ENCODE data around the gene CPA5. TPM values are rescaled to one million over a fixed set of nuclear protein-coding genes. Genes with fewer than 3 reads are reported as not detected.

The CPA5 gene
- total RNA-seq, 2 donors from 2014 or later = not detected

- H3K4me1 ChIP-seq = peaks cover 80% of the 10 kb centered on the region
- ATAC-seq (peak; percentile 25), DNase-seq (peak; percentile 72 to 88 (median 86))
- 30 to 40% methylated on average over 2 to 10 of the region's 10 CpGs for WGBS, 2 donors
- TF ChIP-seq POLR2A (IDR thresholded peaks at IDR 0.05) (no peak), CTCF (IDR thresholded peaks at IDR 0.05) (no peak)
- H3K27ac ChIP-seq = peak overlapping the region; percentile 96 to 99 (median 98)
- no peak overlapping the region for H3K4me3 ChIP-seq
- intact Hi-C loops (cut with DNase I) = no loop called here
- no peaks in the 10 kb centered on the region for H3K9me3 ChIP-seq
- no peaks in the 10 kb centered on the region for H3K27me3 ChIP-seq
- no peaks in the 10 kb centered on the region for H3K36me3 ChIP-seq (replicated peaks in 1 of 2; ENCODE audit: insufficient read depth in 1 of 2, low read depth in 2 of 2)
Observed at GRCh38 chr7:130379532-130379920, 34.9 kb downstream of the CPA5 start.

- Histone ChIP-seq H3K27me3 (no peaks in the 10 kb centered on the region), H3K36me3 (replicated peaks in 1 of 2; ENCODE audit: insufficient read depth in 1 of 2, low read depth in 2 of 2) (no peaks in the 10 kb centered on the region), H3K4me3 (peak within 1 kb of the TSS in 1 of 2 donors; percentile 65), H3K9me3 (no peaks in the 10 kb centered on the region), H3K27ac (peak within 1 kb of the TSS; percentile 96 to 99 (median 98)), H3K4me1 (peaks cover 80% of the 10 kb centered on the region)
- peak; percentile 95 to 97 (median 96) for DNase-seq
- peak; percentile 78 for ATAC-seq
- intact Hi-C loops (cut with DNase I) = loop anchor here (10.0 kb wide), 1 partner anchor 105 kb away; no protein-coding TSS in a partner anchor
- 16 to 24% methylated on average over 12 to 19 of the region's 20 CpGs for WGBS, 2 donors
- TF ChIP-seq CTCF (IDR thresholded peaks at IDR 0.05) = peak in 3 of 7 experiments; percentile 6 to 18 (median 13)
- peak; percentile 95 to 98 (median 98) for TF ChIP-seq POLR2A (IDR thresholded peaks at IDR 0.05)
Observed at GRCh38 chr7:130379921-130380860, 35.6 kb downstream of the CPA5 start, which contains the start of gene CPA1. TSS of gene CPA1 (plus strand) at chr7:130380494. CDS start at chr7:130380521, 27 bp downstream.

- Histone ChIP-seq H3K4me1 (peaks cover 88% of the 10 kb centered on the region), H3K27me3 (no peaks in the 10 kb centered on the region), H3K36me3 (replicated peaks in 1 of 2; ENCODE audit: insufficient read depth in 1 of 2, low read depth in 2 of 2) (no peaks in the 10 kb centered on the region), H3K27ac (peak overlapping the region; percentile 96 to 99 (median 98)), H3K9me3 (no peaks in the 10 kb centered on the region), H3K4me3 (peak overlapping the region in 1 of 2 donors; percentile 65)
- peak; percentile 2 for ATAC-seq
- 30 to 40% methylated on average over 7 of the region's 7 CpGs for WGBS, 2 donors
- intact Hi-C loops (cut with DNase I) = loop anchor here (10.0 kb wide), 1 partner anchor 106 kb away; no protein-coding TSS in a partner anchor
- TF ChIP-seq CTCF (IDR thresholded peaks at IDR 0.05) (no peak), POLR2A (IDR thresholded peaks at IDR 0.05) (no peak)
- DNase-seq = peak; percentile 37 to 51 (median 46)
Observed at GRCh38 chr7:130380861-130381455, 36.3 kb downstream of the CPA5 start.

- H3K9me3 ChIP-seq = no peaks in the 10 kb centered on the region
- no peaks in the 10 kb centered on the region for H3K36me3 ChIP-seq (replicated peaks in 1 of 2; ENCODE audit: insufficient read depth in 1 of 2, low read depth in 2 of 2)
- 45 to 68% methylated on average over 31 to 40 of the region's 41 CpGs for WGBS, 2 donors
- TF ChIP-seq POLR2A (IDR thresholded peaks at IDR 0.05) = peak; percentile 60 to 86 (median 80)
- TF ChIP-seq CTCF (IDR thresholded peaks at IDR 0.05) = peak; percentile 49 to 89 (median 80)
- H3K27ac ChIP-seq = peak overlapping the region; percentile 96 to 99 (median 98)
- peak; percentile 27 for ATAC-seq
- DNase-seq = peak; percentile 85 to 90 (median 88)
- H3K4me3 ChIP-seq = peak overlapping the region in 1 of 2 donors; percentile 65
- no peaks in the 10 kb centered on the region for H3K27me3 ChIP-seq
- intact Hi-C loops (cut with DNase I) = loop anchor here (10.0 kb wide), 1 partner anchor 107 kb away; no protein-coding TSS in a partner anchor
- H3K4me1 ChIP-seq = peaks cover 95% of the 10 kb centered on the region
Observed at GRCh38 chr7:130381468-130382312, 37.1 kb downstream of the CPA5 start.

Data from body of pancreas (tissue), 4 donors.